ENCODE measurements around the gene SLC23A2.

- TF ChIP-seq YY1 (IDR thresholded peaks at IDR 0.05; ENCODE audit: insufficient read depth, insufficient read length) = no peak
- TF ChIP-seq ZNF274 (IDR thresholded peaks at IDR 0.05; ENCODE audit: low read depth, low read length) = no peak
These were observed 88.7 kb downstream of the SLC23A2 start for GRCh38 chr20:4912380-4913142.

All from NT2/D1 (cell line).